Measurements from ENCODE around the gene C15orf39.
"Not testable (repeated sequence)": the region's sequence is repeated elsewhere in the genome, so short reads cannot be mapped to it uniquely, and the experiment has no call there.

C15orf39 gene

GRCh38 chr15:75232826-75233503, 31.3 kb downstream of the C15orf39 start:
- DNase-seq, result peak; percentile 6

DNA sequence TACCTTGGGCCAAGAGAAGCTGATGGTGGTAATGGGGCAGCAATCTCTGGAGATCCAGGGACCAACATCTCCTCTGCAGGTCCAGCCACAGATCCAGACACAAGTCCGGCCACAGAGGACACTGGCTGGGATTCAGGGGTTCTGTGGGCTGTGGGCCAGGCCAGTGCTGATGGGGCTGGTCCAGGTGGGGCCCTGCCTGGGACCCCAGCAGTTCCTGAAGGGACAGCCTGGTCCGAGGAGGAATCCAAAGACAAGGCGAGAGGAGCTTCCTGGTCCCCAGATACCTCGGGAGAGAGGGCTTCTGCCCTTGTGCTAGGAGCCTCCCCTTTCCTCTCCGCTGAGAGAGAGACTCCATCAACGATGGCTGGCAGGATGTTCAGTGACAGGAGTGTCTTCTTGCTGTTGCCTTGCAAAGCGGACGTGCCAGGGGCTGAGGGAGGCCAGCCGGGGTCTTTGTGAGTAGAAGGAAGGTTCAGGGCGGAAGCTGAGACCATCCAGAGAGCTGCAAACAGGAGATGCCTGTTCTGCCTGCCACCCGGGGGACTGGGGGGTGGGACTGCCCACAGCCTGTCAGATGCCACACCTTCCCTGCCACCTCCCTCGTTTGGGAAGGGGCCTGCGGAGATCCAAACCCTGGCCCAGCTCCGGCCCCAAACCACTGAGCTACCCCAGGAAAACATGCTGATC, 32.0 kb downstream of the C15orf39 start:
- peak; percentile 9 for DNase-seq

DNA sequence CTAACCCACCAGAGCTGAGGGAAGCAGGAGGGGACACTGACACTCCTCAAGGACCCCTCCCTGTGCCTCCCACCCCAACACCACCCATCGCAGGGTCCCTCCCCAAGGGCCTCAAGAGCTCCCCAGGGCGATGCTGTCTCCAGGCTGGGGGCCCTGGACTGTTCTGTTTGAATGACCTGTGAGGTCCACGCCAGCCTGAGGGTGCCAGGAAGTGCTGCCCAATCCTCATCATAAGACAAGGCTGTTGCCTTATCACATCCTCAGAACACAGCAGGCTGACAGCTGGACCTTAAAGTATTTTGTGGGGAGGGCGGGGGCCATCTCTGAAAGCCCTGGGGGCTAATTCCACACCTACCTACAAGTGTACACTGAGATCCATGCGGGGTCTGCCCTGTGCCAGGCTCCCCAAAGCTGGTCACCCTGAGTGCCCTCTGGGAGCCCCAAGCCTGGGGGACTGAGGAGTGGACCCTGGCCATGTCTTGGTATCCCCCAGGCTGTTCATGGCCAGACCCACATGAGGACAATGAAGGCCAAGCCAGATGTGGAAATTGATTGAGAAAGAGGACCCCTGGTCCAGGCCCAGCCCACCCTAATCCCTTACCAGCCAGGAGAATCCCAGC, 32.6 kb downstream of the C15orf39 start:
- no peak for DNase-seq

DNA sequence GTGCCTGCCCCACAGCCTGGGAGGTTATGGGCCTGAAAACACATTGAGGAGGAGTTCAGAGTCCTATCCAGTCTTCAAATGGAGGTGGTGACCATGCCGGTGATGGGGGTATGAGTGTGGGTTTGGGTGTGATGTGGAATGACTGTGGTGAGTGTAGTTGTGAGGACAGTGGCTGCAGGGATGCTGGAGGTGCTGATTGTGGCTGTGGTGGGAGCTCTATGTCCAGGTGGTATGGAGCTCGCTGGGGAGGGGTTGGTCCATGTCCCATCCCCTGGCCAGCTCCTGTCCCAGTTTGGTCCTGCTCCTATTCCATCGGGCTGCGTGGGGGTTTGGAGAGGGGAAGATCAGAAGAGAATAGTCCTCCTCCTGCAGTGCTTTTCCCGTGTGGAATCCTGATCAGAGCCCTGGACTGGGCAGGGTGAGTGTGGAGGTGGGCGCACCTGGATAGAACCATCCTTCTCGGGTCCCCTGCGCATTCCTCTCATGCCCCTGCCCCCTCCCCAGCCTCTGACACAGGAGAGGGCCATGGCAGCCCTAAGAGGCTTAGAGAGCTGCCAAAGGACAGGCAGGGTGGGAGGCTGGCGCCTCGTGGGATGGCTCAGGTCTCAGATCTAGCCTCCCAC, 33.5 kb downstream of the C15orf39 start:
- DNase-seq, result no peak

DNA sequence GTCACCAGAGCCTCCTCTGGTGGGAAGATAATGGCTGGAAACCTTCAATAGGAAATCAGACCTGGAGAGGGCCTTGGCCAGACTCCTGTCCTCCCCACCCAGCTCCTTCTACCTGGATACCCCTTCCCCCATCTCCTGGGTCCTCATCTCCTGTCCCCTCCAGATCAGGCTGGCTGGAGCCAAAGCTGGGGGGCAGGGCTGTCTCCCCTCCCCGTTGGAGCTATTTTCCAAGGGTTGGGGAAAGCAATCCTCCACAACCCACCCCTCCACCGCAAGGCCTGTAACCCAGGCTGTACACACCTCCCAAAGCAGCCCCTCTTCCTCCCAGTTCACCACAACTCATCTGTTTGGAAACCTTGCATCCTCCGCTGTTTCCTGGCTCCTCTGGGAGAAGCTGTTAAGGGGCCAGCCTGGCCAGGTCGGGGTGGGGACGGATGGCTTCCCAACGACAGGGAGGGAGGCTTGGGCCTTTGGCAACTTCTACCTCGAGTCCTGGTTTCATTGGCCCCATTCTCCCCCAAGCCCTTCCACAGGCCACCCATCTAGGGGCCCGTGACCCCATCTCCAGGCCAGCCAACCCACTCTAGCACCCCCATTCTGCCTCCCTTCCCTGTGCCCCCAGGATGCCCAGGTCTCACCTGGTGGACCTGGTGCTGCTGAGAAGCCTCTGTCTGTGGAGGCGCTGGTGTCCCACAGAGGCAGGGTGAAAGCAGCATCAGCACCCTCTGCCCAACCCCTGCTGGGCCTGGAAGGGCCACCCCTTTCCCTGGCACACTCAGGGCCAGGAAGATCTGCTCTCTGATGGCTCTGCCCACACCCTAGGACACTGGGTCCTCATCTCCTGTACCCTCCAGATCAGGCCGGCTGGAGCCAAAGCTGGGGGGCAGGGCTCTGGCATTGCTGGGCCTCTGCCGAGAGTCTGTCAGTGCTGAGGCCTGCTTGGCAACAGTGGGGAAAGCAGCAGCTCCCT, 34.4 kb downstream of the C15orf39 start:
- DNase-seq, result no peak

DNA sequence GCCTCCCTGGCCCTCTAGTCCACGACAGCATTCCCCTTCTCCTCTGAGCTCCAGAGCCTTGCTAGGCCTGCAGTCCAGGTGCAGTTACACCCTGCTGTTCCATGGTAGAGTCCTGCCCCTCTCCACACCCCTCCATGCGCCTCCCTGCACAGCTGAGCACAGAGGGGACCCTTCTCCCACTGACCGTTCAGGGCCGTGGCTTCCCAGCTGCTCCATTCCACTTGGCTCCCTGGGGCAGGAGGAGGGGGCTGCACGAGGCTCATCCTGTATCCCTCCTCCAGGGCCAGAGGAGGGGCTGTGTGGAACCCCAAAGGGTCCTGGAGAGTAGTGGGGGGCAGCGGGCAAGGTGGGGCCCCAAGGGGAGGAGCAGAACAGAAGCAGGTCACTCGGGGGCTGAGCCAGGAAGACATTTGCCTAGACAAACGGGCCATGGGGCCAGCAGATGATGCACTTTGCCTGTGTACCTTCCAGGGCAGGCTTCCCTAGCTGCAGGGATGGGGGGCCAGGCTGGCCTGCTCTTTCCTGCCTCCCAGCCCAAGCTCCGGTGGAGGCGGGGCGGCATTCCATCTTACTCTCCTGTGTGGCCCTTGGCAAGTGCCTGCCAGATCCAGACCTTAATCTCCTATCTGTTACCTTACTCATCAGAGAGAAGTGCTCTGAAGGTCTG, 35.8 kb downstream of the C15orf39 start:
- DNase-seq, result no peak

DNA sequence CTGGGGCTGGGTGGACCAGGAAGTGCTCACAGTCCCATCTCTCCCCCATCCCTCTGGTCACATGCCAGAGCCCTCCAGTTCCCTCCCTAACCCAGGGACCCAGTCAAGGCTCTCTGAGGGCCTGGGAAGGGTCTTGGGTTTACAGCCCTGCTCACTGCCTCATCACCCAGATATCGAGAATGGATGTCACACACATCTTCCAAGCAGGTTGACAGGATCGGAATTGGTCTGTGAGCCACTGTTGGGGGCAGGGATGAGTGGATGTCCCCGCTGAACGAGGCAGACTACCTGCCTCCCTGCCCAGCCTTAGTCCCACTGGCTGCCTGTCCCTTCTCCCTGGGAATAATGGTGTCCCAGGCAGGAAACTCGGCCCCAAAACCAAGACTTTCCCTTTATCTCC, 36.5 kb downstream of the C15orf39 start:
- no peak for DNase-seq

DNA sequence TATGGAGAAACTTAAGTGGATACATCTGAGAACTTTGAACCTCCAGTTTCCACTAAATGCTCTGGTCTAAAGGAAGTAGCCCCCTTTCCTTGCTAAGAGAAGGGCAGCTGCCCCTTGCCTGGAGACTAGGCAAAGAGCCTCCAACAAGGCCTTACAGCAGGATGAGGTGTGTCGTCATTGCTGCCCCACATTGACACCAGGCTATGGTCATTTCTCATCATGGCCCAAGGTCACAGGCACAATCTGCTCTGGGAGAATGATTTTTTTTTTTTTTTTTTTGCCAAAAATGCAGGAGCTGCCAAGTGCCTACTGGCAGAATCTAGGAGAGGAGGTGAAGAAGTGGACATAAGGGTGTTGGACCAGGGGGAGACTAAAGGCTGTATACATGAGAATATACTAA, 44.1 kb downstream of the C15orf39 start:
- not testable (repeated sequence) for DNase-seq

DNA sequence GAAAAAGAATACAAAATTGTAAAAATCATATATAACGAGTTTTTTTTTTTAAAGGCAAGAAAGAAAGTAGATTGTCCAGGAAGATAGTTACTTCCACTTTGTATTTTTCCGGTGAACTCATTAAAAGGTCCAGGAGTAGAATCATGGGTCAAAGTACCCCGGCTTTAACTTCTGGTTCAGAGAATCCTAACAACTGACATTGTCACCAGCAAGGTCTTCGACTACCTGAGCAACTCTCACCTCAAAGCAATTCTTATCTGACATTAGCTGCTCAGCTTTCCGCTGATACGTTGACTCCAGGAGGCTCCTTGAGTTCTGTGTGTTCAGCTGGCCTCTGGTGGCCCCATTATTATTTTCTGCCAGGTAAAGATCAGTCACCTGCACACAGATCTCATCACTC, 47.3 kb downstream of the C15orf39 start:
- DNase-seq, result not testable (repeated sequence)

DNA sequence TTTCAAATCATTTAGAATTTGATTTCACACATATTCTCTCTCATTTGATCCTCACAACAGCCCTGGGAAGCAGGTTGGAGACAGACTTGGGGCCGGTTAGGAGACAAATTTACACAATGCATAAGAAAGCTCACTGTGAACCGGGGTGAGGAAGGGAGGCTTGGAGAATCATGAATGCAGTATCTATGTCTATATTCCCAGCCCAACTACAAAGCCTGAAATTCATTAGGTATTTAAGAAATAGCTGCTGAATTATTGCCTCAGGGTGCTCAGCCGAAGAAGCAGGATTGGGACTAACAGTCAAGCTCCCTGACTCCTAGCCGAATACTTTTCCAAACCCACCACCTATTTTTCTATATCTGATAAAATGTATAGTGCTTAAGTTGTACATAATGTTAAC, 48.0 kb downstream of the C15orf39 start:
- DNase-seq, result no peak

- DNase-seq, result not testable (repeated sequence)
These were observed 49.7 kb downstream of the C15orf39 start for GRCh38 chr15:75251343-75251742.

- not testable (repeated sequence) for DNase-seq
These were observed 50.6 kb downstream of the C15orf39 start for GRCh38 chr15:75252285-75252684.

GRCh38 chr15:75258034-75258433, 56.4 kb downstream of the C15orf39 start, which contains the start of gene GOLGA6C:
Gene GOLGA6C (plus strand): TSS chr15:75258334. CDS start chr15:75258599, 265 bp downstream.
- not testable (repeated sequence) for DNase-seq

- DNase-seq, result not testable (repeated sequence)
These were observed 57.1 kb downstream of the C15orf39 start for GRCh38 chr15:75258620-75259343.

DNA sequence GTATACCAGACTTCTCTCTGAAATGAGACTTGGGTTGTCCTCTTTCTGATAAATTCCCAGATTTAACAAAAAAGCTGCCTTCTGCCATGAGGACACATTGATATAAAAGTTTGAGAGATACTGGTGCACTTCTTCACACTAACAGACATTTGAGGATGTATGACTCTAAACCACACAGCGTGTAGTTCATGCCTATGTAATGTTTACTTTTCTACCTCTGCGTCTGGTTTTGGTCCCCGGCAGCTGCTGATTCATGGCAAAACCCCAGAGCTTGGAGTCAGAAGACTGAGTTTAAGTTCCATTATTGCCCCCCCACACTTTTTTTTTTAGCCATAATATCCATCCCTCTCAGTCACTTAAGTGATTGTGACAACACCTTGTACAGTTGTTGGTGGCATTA, 58.2 kb downstream of the C15orf39 start:
- DNase-seq, result not testable (repeated sequence)

Measured in CD4-positive, alpha-beta T cell treated with Interleukin-15 for 1 hour (primary cell).